BJ (cell line): Measurements from ENCODE around the gene IFNG-AS1. TPM values are rescaled to one million over a fixed set of nuclear protein-coding genes. Genes with fewer than 3 reads are reported as not detected.

Experiments
- CTCF ChIA-PET: fragments of 350-600 bp; formaldehyde crosslinking; extraction: SDS; loops from one replicate; lab custom pipeline; 2021; ENCODE audit warnings: antibody characterized with exemption, inconsistent platforms; lab: Yijun Ruan, JAX
- POLR2A ChIA-PET: fragments of 300-600 bp; sonication (Branson Sonifier 250); formaldehyde crosslinking; extraction: SDS; loops from one replicate; lab custom pipeline; 2021; ENCODE audit warnings: antibody characterized with exemption; lab: Charles Lee
- DNase-seq: peaks from one replicate; pipeline ENCODE4 v3.0.0-alpha.2; 2011; ENCODE audit warnings: low read depth
- H3K27me3 ChIP-seq: 2 replicates; pipeline ENCODE4 v1.6.0; 2011; ENCODE audit warnings: low read length; ENCODE audit not compliant: control insufficient read depth, insufficient read depth
- H3K36me3 ChIP-seq: 2 replicates; pipeline ENCODE4 v1.5.1; 2011; ENCODE audit warnings: low read length; ENCODE audit not compliant: control insufficient read depth, insufficient read depth
- H3K4me3 ChIP-seq: 2 replicates; pipeline ENCODE4 v1.5.1; 2011; ENCODE audit warnings: low read depth, mild to moderate bottlenecking, control low read depth, low read length
- CTCF ChIP-seq: IDR thresholded peaks from 2 replicates; pipeline ENCODE4 v1.5.1; 2011; ENCODE audit warnings: low read depth, mild to moderate bottlenecking, control low read depth, inconsistent platforms, low read length, moderate library complexity; ENCODE audit not compliant: insufficient read depth
- polyA minus RNA-seq: library from RNA; depleted of rRNA, polyadenylated mRNA; stranded (reverse); fragments of >200 nt; gene quantifications from 2 replicates; pipeline ENCODE4 v1.2.3, GENCODE V29; 2011; rRNA and poly(A)+ RNA removed
- polyA plus RNA-seq: library from polyadenylated mRNA; depleted of rRNA; stranded (reverse); fragments of >200 nt; gene quantifications from 2 replicates; pipeline ENCODE4 v1.2.3, GENCODE V29; 2011; rRNA removed

Gene IFNG-AS1
- polyA plus RNA-seq (not detected in 2 replicates), polyA minus RNA-seq (not detected in 2 replicates)

DNA sequence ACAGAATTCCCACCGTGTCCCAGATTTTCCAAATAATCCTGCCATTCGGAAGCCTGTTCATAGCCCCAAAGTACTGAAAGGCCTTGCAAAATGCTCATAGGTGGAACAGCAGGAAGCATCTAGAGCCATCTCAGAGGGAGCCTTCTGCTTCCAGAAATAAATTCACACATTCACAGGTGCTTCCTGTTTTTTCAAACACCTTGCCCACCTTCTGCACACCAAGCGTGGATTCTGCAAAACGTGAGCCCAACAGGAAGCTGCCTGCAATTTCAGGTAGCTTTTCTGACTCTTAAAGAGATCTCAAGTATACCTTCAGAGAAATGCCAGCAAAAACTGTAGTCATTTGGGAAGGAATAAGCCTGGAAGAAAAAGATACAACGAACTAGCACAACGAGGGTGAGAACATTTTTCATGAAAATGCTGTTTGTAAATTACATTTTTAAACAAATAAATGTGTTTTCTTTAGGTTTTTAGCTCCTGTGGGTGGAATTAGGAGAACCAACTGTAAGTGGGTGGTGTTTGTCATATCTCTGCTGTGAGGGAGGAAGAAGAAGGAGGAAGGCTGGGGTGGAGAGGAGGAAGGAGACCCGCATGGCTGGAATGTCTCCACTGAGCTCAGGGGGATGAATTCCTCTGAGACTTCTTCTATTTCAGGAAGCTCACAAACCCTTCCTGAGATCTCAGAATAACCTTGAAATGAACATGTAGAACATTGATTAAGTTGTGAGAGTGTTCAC lies at the start of gene IFNG-AS1:
Gene IFNG-AS1, plus strand, starts transcription at position 264 of the 737 bp plus-strand sequence.
- no peak for TF ChIP-seq CTCF
- DNase-seq = no peak
- H3K36me3 ChIP-seq = no peaks in the 10 kb centered on the region
- ChIA-PET POLR2A (no interaction called here), CTCF (interaction anchor here (0.9 to 1.7 kb wide), 3 partner anchors 10 to 14 kb away, joined by 3 to 5 read pairs (median 5); no protein-coding TSS in a partner anchor)
- no peak within 1 kb of the TSS for H3K4me3 ChIP-seq
- H3K27me3 ChIP-seq = no peaks in the 10 kb centered on the region

GRCh38 chr12:67939611-67940010 lies 49.6 kb upstream of the IFNG-AS1 start:
- CTCF ChIA-PET = interaction anchor here (1.1 to 3.6 kb wide), 6 partner anchors 9 to 509 kb away, joined by 3 to 17 read pairs (median 6); no protein-coding TSS in a partner anchor
- POLR2A ChIA-PET = no interaction called here
- DNase-seq = no peak
- Histone ChIP-seq H3K36me3 (no peaks in the 10 kb centered on the region), H3K4me3 (no peak overlapping the region), H3K27me3 (no peaks in the 10 kb centered on the region)
- no peak for TF ChIP-seq CTCF

DNA sequence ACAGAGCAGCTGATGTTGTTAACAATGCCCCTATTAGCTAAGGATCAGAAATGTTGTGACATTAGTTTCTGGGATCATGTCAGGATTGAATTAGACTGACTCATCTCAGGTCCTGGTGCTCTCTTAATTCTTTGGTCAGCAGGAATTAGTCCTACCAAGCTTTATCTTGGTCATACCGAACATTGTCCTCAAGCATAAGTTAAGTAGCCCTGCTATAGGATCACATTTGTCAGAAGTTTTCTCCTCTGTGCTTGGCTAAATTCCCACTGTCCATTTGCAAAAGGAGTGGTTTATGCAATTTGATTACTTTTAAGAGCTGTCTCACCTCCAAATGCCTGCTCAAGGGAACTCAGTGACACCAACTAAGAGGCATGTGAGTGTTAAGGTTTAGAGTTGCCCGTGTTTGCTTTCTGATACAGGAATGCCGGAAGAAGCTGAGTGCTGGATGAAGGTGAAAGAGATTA lies 48.4 kb upstream of the IFNG-AS1 start:
- no peak for TF ChIP-seq CTCF
- DNase-seq = no peak
- POLR2A ChIA-PET = no interaction called here
- Histone ChIP-seq H3K36me3 (no peaks in the 10 kb centered on the region), H3K4me3 (no peak overlapping the region), H3K27me3 (no peaks in the 10 kb centered on the region)
- CTCF ChIA-PET = interaction anchor here (0.6 to 3.6 kb wide), 6 partner anchors 14 to 584 kb away, joined by 3 to 21 read pairs (median 4); no protein-coding TSS in a partner anchor

GRCh38 chr12:67942724-67943123 lies 46.5 kb upstream of the IFNG-AS1 start:
- no peaks in the 10 kb centered on the region for H3K36me3 ChIP-seq
- CTCF ChIA-PET = interaction anchor here (0.7 to 3.2 kb wide), 22 partner anchors 9 to 616 kb away, joined by 3 to 21 read pairs (median 4); no protein-coding TSS in a partner anchor
- no peak for DNase-seq
- no peaks in the 10 kb centered on the region for H3K27me3 ChIP-seq
- H3K4me3 ChIP-seq = no peak overlapping the region
- TF ChIP-seq CTCF = no peak
- POLR2A ChIA-PET = interaction anchor here (0.6 kb wide), 1 partner anchor 509 kb away, joined by 3 read pairs; no protein-coding TSS in a partner anchor
